HG03571 (cell line): Measurements from ENCODE around the gene ANO4.

Source experiments
- ATAC-seq: cut with Tn5 transposase; IDR thresholded peaks from one replicate; pipeline ENCODE4 v1.9.1; 2021; ENCODE audit not compliant: unreplicated experiment

ANO4 gene

DNA sequence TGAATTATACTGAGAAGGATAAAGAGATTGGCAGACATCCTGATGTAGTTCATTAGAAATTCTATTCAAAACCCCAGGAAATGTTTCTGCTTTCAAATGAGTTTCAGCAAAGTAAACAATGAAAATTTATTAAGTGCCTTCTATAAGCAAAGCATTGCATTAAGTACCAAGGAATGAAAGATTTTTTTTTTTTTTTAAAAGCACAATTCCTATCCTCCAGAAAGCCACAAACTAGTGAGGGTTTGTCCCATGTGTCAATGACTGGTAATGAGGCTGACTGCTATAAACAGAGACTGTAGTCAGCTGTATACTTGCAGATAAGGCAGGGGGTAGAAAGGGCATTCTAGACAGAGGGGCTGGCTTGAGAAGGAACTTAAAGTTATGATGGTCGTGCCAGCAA, 6.7 kb downstream of the ANO4 start:
- ATAC-seq = no peak

GRCh38 chr12:100808777-100809176, 14.2 kb downstream of the ANO4 start:
- ATAC-seq = no peak

DNA sequence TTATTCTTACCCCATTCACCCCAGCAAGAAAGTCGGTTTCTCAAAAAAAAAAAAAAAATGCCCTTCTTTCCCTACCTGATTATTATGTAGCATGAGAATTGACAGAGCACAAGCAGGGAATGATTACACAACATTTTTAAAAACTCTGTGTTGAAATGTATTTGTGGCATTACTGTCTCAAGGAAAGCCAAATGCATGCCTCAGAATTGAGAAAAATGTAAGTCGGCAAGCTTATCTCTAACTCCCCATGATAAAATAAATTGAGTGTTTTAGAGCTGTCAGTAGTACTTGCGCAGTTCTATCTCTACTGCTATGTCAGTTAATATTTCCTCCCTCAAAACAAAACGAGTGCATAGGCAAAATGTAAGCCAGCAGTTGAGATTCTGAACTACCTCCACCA, 25.7 kb downstream of the ANO4 start:
- ATAC-seq = no peak

- no peak for ATAC-seq
These were observed 29.4 kb downstream of the ANO4 start for GRCh38 chr12:100823963-100824362.

GRCh38 chr12:100824476-100824875, 29.9 kb downstream of the ANO4 start:
- no peak for ATAC-seq

DNA sequence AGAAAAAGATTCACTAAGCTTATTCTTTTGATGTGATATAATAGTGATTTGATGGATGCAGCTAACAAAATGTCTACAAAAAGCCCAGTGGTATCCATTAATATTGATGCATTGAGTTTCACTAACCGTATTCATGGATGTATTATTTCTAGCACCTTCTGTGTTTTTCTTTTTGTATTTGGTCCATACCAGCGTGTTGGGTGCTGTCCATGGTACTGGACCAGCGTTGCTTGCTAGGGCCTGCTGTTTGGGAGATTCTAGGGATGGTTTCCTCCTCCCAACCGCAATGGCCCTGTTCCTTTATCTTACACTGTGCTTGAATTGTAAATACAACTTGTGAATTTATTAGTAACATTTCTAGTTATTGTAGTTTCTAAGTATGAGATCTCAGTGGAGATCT, 31.7 kb downstream of the ANO4 start:
- no peak for ATAC-seq

DNA sequence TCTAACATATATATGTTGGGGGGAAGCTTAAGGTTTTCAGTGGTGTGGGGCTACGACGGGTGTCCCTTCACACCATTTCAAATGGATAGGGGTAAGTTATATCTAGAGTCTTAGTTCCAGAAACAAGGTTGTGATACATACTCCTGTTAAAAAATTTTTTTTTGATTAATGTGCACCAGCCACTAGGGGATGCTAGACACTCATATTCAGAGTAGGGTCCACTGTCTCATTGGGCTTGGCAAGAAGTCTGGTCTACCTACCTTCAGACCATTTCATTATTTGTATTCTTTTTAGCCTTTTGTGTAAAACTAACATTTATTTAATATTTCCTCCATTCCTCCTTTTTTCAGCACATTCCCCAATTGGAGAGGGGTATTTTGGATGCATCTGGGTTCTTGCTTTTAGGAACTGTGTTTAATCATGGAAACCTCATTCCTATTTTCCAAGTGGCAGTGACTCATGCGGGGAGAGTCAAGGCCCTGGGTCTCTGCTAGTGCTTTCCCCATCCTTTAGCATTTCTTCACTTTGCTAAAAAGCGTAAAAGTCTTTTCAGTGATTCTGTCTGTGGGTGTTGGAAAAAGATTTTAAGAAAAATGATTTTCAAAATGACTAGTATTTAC, 33.4 kb downstream of the ANO4 start:
- ATAC-seq = no peak

- no peak for ATAC-seq
These were observed 35.6 kb downstream of the ANO4 start for GRCh38 chr12:100830003-100830795.

- no peak for ATAC-seq
These were observed 38.7 kb downstream of the ANO4 start for GRCh38 chr12:100833282-100833681.

- ATAC-seq = no peak
These were observed 46.2 kb downstream of the ANO4 start for GRCh38 chr12:100840748-100841147.

DNA sequence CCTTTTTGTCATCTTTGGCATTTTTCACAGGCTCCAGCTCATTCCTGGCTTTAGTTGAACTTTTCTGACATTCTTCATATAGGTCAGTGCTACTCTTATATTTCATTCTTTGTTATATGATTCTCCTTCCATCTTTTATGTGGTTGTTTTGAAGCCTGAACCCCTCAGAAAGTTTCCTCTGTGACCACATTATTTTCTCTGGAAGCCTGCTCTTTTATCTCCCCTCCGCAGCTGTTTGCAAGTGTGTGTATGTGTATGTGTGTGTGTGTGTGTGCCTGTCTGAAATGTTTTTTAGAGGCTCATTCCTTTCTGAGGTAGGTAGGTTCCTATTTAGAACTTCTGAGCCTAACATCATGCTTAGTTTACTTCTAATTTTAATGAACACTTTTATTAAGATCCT, 47.6 kb downstream of the ANO4 start:
- ATAC-seq = no peak

GRCh38 chr12:100843061-100843460, 48.5 kb downstream of the ANO4 start:
- ATAC-seq = no peak

GRCh38 chr12:100845095-100845494, 50.5 kb downstream of the ANO4 start:
- ATAC-seq = no peak

DNA sequence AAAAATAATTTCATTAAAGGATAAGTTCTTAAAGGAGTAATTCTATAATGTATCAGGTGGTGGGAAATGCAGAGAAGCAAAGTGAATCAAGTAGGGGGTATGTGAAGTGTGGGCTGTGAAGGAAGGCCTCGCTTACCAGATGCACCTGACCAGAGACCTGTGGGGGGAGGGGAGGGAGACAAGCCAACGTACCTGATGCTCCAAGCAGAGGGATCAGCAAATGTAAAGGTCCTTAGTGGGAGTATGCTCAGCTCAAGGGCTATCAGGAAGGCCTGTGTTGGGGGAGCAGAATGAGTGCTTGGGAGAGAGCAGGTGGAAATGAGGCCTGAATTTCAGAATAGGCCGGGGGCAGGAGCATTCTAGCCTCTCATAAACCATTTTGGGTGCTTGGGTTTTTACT, 57.1 kb downstream of the ANO4 start:
- ATAC-seq = no peak

- ATAC-seq = no peak
These were observed 62.8 kb downstream of the ANO4 start for GRCh38 chr12:100857418-100857817.

DNA sequence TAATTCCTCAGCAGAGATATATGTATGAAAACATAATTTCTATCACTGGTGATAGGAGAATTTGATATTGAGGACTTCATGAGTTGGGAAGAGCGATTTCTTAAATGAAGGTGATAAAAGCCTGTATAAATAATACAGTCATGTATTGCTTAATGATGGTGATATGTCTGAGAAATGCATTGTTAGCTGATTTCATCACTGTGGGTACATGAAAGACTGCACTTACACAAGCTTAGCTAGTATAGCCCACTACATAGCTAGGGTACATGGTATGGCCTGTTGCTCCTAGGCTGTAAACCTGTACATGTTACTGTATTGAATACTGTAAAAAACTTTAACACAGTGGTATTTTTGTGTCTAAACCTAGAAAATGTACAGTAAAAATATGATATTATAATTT, 63.4 kb downstream of the ANO4 start:
- ATAC-seq = no peak

GRCh38 chr12:100858656-100859055, 64.1 kb downstream of the ANO4 start:
- ATAC-seq = no peak

GRCh38 chr12:100859063-100859627, 64.6 kb downstream of the ANO4 start:
- ATAC-seq = no peak

GRCh38 chr12:100860611-100861010, 66.0 kb downstream of the ANO4 start:
- ATAC-seq = no peak

GRCh38 chr12:100862676-100863075, 68.1 kb downstream of the ANO4 start:
- ATAC-seq = no peak

- ATAC-seq = no peak
These were observed 69.8 kb downstream of the ANO4 start for GRCh38 chr12:100864366-100864765.

DNA sequence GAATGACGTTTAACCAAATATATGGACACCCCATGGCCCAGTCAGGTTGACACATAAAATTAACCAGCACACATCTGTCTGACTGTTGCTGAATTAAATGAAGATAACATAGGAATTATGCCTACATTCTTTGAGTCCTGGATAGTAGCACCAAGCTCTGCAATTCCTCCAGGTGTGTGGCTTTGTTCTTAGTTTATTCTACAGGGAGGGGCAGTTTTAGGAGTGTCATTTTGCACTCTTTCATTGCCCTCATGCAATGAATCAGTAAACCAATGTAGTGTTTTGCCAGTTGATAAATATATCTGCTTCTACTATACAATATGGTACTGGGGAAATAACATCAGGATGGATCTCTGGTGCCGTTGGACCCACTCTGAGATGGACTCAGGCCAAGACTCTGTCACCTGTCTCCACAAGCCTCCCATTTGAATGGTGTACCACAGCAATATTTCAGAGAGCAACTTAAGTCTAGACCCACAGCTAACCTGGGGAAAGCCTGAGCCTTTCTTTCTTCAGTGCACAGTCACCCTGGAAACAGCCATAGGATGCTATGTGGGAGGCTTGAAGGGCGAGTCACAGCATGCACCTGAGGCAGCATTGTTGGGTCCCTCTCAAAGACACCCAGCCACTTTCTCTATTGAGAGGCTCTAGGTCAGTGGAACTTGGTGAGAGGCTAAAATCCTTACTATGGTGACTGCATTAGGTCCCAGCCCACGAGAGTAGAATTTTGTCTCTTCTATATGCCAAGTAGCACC, 73.2 kb downstream of the ANO4 start:
- no peak for ATAC-seq
